ENCODE data around the gene NOS1. TPM values are rescaled to one million over a fixed set of nuclear protein-coding genes. Genes with fewer than 3 reads are reported as not detected.

NOS1 gene
- total and polyA plus RNA-seq, 11 donors = 0.01 to 0.40 (median 0.10) TPM; not detected in 1

GRCh38 chr12:117363953-117364486, 2.6 kb upstream of the NOS1 start:
- TF ChIP-seq, protein P1, sequence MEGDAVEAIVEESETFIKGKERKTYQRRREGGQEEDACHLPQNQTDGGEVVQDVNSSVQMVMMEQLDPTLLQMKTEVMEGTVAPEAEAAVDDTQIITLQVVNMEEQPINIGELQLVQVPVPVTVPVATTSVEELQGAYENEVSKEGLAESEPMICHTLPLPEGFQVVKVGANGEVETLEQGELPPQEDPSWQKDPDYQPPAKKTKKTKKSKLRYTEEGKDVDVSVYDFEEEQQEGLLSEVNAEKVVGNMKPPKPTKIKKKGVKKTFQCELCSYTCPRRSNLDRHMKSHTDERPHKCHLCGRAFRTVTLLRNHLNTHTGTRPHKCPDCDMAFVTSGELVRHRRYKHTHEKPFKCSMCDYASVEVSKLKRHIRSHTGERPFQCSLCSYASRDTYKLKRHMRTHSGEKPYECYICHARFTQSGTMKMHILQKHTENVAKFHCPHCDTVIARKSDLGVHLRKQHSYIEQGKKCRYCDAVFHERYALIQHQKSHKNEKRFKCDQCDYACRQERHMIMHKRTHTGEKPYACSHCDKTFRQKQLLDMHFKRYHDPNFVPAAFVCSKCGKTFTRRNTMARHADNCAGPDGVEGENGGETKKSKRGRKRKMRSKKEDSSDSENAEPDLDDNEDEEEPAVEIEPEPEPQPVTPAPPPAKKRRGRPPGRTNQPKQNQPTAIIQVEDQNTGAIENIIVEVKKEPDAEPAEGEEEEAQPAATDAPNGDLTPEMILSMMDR (IDR thresholded peaks at IDR 0.05) = no peak
- TF ChIP-seq POLR2A (IDR thresholded peaks at IDR 0.05) = no peak
- Histone ChIP-seq H3K27me3 (peaks cover 21 to 74% (median 45%) of the 10 kb centered on the region in 9 donors), H3K9me3 (no peaks in the 10 kb centered on the region), H3K4me1 (peaks cover 0 to 9% (median 0%) of the 10 kb centered on the region in 12 donors), H3K36me3 (no peaks in the 10 kb centered on the region), H3K4me3 (no peak overlapping the region), H3K27ac (no peak overlapping the region)
- 17 to 19% (median 18%) methylated on average over 4 of the region's 4 CpGs for WGBS, 4 donors
- no peak for ATAC-seq
- DNase-seq = no peak
- intact Hi-C loops (cut with DNase I) = loop anchor here in 5 of 10 donors (10.0 kb wide), 2 partner anchors 129 to 311 kb away; no protein-coding TSS in a partner anchor

GRCh38 chr12:117363056-117363662, 1.7 kb upstream of the NOS1 start:
- Histone ChIP-seq H3K36me3 (no peaks in the 10 kb centered on the region), H3K9me3 (no peaks in the 10 kb centered on the region), H3K4me3 (no peak overlapping the region), H3K27ac (no peak overlapping the region), H3K27me3 (peaks cover 29 to 82% (median 53%) of the 10 kb centered on the region in 9 donors), H3K4me1 (peaks cover 0 to 9% (median 0%) of the 10 kb centered on the region in 12 donors)
- ATAC-seq (no peak), DNase-seq (no peak)
- intact Hi-C loops (cut with DNase I) = loop anchor here in 5 of 10 donors (10.0 kb wide), 2 partner anchors 128 to 312 kb away; no protein-coding TSS in a partner anchor
- TF ChIP-seq, protein P1 (IDR thresholded peaks at IDR 0.05) = no peak
- TF ChIP-seq POLR2A (IDR thresholded peaks at IDR 0.05) = no peak
- 43 to 46% (median 44%) methylated on average over 10 of the region's 10 CpGs for WGBS, 4 donors

DNA sequence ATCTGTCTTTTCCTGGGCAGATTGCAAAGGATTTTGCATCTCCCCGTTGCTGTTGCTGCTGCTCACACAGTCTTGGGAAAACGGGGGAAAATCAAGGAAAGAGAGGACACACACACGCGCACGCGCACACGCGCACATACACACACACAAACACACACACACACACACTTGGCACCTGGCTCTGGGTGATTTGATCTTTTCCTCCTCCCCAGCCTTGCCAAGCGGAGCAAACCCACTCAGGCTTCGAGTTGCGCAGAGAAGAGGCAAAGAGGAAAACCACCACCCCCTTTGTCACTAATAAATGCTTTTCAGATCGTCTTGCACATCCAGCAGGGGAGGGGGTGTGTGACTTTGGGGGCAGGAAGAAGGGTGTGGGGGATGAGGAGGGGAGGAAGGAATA, 965 bp upstream of the NOS1 start:
- Histone ChIP-seq H3K27ac (no peak overlapping the region), H3K4me3 (no peak overlapping the region), H3K4me1 (peaks cover 0 to 9% (median 0%) of the 10 kb centered on the region in 12 donors), H3K9me3 (no peaks in the 10 kb centered on the region), H3K36me3 (no peaks in the 10 kb centered on the region), H3K27me3 (peaks cover 32 to 90% (median 56%) of the 10 kb centered on the region in 9 donors)
- TF ChIP-seq, protein P1 (IDR thresholded peaks at IDR 0.05) = no peak
- TF ChIP-seq POLR2A (IDR thresholded peaks at IDR 0.05) = no peak
- 73 to 86% (median 77%) methylated on average over 12 of the region's 12 CpGs for WGBS, 4 donors
- intact Hi-C loops (cut with DNase I) = loop anchor here in 5 of 10 donors (10.0 kb wide), 2 partner anchors 128 to 312 kb away; no protein-coding TSS in a partner anchor
- no peak for DNase-seq
- ATAC-seq = no peak

DNA sequence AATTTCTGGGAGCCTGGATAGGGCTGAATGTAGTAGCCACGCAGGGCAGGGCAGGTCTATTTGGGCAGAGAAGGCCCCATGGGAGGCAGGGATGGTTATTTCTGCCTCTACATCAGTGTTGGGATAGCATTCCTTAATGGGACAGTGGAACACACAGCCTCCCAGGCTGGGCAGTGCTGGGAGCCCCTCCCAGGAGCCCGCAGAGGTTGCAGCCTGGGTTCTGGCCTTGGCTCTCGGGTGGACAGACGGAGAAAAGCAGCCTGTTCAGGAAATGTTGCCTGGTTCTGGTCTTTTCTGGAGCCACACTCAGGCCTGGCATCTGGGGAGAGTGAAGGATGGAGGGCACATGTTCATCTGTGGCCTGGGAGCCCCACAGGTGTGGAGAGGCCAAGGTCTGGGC, 479 bp upstream of the NOS1 start:
- H3K27me3 ChIP-seq = peaks cover 32 to 94% (median 56%) of the 10 kb centered on the region in 9 donors
- intact Hi-C loops (cut with DNase I) = loop anchor here in 5 of 10 donors (10.0 kb wide), 2 partner anchors 127 to 313 kb away; no protein-coding TSS in a partner anchor
- 48 to 50% (median 49%) methylated on average over 4 of the region's 4 CpGs for WGBS, 4 donors

More for the DNA sequence above, 479 bp upstream of the NOS1 start:
- H3K9me3 ChIP-seq = no peaks in the 10 kb centered on the region
- H3K4me3 ChIP-seq = no peak overlapping the region
- peaks cover 0 to 9% (median 0%) of the 10 kb centered on the region in 12 donors for H3K4me1 ChIP-seq
- H3K27ac ChIP-seq = no peak overlapping the region
- TF ChIP-seq, protein P1 (IDR thresholded peaks at IDR 0.05) = no peak
- TF ChIP-seq POLR2A (IDR thresholded peaks at IDR 0.05) = no peak
- H3K36me3 ChIP-seq = no peaks in the 10 kb centered on the region
- ATAC-seq = no peak
- no peak for DNase-seq
